NB4 (cell line): Measurements from ENCODE around the gene SLC5A2.

Experiments
- MYC ChIP-seq: IDR thresholded peaks from 2 replicates; pipeline ENCODE4 v1.6.1; 2011; ENCODE audit warnings: low read depth, low read length
- POLR2A ChIP-seq: IDR thresholded peaks from 2 replicates; pipeline ENCODE4 v1.6.1; 2011; ENCODE audit warnings: mild to moderate bottlenecking; ENCODE audit not compliant: insufficient read length; ENCODE audit errors: extremely low read depth
- TF ChIP-seq, protein P1 (sequence below): IDR thresholded peaks from one replicate; pipeline ENCODE4 v1.5.1; 2012; ENCODE audit warnings: low read depth, low read length

DNA sequence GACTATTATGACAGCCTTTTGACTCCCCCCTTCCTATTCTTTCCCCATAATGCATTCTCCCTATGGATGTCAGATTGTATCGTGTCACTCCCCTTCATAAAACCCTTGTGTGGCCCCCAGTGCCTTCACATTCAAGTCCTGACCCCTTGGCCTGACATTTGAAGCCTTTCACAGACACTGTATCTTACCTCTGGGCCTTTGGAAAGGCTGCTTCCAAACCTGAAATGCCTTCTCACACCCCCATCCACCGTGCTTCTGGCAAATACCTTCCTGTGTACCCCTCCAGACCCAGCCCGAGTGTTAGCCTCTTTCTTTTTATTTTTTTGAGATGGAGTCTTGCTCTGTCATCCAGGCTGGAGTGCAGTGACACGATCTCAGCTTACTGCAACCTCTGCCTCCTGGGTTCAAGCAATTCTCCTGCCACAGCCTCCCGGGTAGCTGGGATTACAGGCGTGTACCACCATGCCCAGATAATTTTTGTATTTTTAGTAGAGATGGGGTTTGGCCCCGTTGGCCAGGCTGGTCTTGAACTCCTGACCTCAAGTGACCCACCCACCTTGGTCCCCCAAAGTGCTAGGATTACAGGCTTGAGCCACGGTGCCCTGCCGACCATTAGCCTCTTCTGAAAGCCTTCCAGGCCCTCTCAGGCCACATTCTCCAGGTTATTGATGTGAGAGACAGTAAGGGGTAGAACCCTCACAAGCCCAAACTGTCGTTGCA lies 21.6 kb upstream of the SLC5A2 start:
- TF ChIP-seq, protein P1, sequence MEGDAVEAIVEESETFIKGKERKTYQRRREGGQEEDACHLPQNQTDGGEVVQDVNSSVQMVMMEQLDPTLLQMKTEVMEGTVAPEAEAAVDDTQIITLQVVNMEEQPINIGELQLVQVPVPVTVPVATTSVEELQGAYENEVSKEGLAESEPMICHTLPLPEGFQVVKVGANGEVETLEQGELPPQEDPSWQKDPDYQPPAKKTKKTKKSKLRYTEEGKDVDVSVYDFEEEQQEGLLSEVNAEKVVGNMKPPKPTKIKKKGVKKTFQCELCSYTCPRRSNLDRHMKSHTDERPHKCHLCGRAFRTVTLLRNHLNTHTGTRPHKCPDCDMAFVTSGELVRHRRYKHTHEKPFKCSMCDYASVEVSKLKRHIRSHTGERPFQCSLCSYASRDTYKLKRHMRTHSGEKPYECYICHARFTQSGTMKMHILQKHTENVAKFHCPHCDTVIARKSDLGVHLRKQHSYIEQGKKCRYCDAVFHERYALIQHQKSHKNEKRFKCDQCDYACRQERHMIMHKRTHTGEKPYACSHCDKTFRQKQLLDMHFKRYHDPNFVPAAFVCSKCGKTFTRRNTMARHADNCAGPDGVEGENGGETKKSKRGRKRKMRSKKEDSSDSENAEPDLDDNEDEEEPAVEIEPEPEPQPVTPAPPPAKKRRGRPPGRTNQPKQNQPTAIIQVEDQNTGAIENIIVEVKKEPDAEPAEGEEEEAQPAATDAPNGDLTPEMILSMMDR, result no peak
- TF ChIP-seq POLR2A, result no peak
- no peak for TF ChIP-seq MYC
